Adrenal gland (tissue), 5 donors: ENCODE data around the gene NME9.

Experiments used
- CTCF ChIP-seq, 6 experiments: fragments of 450-650 bp in 4 of 6; fragments of 200-600 bp in 2 of 6; sonication (generic) in 1 of 6; IDR thresholded peaks; 1 replicate in 5 of 6; 2 replicates in 1 of 6; pipeline versions ENCODE4 v1.5.1 to v1.8.0; 2016 to 2021; ENCODE audit warnings: antibody characterized with exemption in 6 of 6, mild to moderate bottlenecking in 2 of 6, moderate library complexity in 1 of 6
- POLR2A ChIP-seq, 2 donors: fragments of 450-650 bp; IDR thresholded peaks; one replicate each; pipeline ENCODE4 v1.6.1; 2017; ENCODE audit warnings: antibody characterized with exemption in 2 of 2, mild to moderate bottlenecking in 2 of 2, moderate library complexity in 1 of 2
- donor health status: DM: no; HTN: no; CAD: no.

GRCh38 chr3:138336454-138336999, 6.9 kb upstream of the NME9 start:
- no peak for TF ChIP-seq CTCF (IDR thresholded peaks at IDR 0.05)
- no peak for TF ChIP-seq POLR2A (IDR thresholded peaks at IDR 0.05)
